ENCODE data around the gene PPWD1. TPM values are rescaled to one million over a fixed set of nuclear protein-coding genes. Genes with fewer than 3 reads are reported as not detected.
A peak's percentile ranks its signal among the peaks of the same experiment; 100 is the strongest.

The PPWD1 gene
- total and polyA plus RNA-seq, 2 of the 13 experiments (the other 11 are each of a cell fraction or from before 2014, with no cell fraction given) = 7.4 to 44.3 TPM

GRCh38 chr5:65562731-65563701 lies at the start of gene PPWD1, which contains the start of gene CENPK (continued):
- TF ChIP-seq ELK4 (CRISPR knock-in tag; IDR thresholded peaks at IDR 0.05; ENCODE audit: borderline replicate concordance) (no peak), RARG (CRISPR knock-in tag; IDR thresholded peaks at IDR 0.05; ENCODE audit: low read depth) (no peak), HHEX (CRISPR knock-in tag; IDR thresholded peaks at IDR 0.05) (no peak), THAP7 (CRISPR knock-in tag; IDR thresholded peaks at IDR 0.05) (no peak; the same call in 1 of the 2 replicates), ZNF792 (CRISPR knock-in tag; IDR thresholded peaks at IDR 0.05) (no peak; the same call in none of the 2 replicates), ZNF563 (CRISPR knock-in tag; IDR thresholded peaks at IDR 0.05) (peak; percentile 74), ZNF24 (IDR thresholded peaks at IDR 0.05) (no peak), DRAP1 (CRISPR knock-in tag; IDR thresholded peaks at IDR 0.05) (peak; percentile 87), ZZZ3 (CRISPR knock-in tag; IDR thresholded peaks at IDR 0.05; ENCODE audit: borderline replicate concordance) (no peak), PAF1 (CRISPR knock-in tag; IDR thresholded peaks at IDR 0.05) (no peak), ZFY (CRISPR knock-in tag; IDR thresholded peaks at IDR 0.05) (peak; percentile 62), HOMEZ (CRISPR knock-in tag; IDR thresholded peaks at IDR 0.05; ENCODE audit: low read depth) (peak; percentile 94), SRSF1 (optimal IDR thresholded peaks at IDR 0.05; ENCODE audit: low read depth, low read length) (peak; percentile 52), JARID2 (CRISPR knock-in tag; IDR thresholded peaks at IDR 0.05; ENCODE audit: insufficient replicate concordance) (peak; percentile 31), SALL1 (CRISPR knock-in tag; IDR thresholded peaks at IDR 0.05) (peak; percentile 87), ZNF274 (CRISPR knock-in tag; IDR thresholded peaks at IDR 0.05) (no peak), PAXIP1 (CRISPR knock-in tag; conservative IDR thresholded peaks at IDR 0.05) (peak; percentile 33; the same call in 1 of the 2 replicates), ZNF674 (CRISPR knock-in tag; IDR thresholded peaks at IDR 0.05; ENCODE audit: low read depth) (no peak), ZSCAN31 (CRISPR knock-in tag; IDR thresholded peaks at IDR 0.05; ENCODE audit: low read depth) (peak; percentile 58; the same call in 1 of the 2 replicates), MBD4 (IDR thresholded peaks at IDR 0.05; ENCODE audit: borderline replicate concordance, low read length) (no peak), FOXJ3 (CRISPR knock-in tag; IDR thresholded peaks at IDR 0.05; ENCODE audit: borderline replicate concordance) (peak; percentile 54; the same call in 1 of the 2 replicates)

Measured in HepG2 (cell line).